Gastrocnemius medialis (tissue), 4 donors: ENCODE data around the gene TRAPPC2L. TPM values are rescaled to one million over a fixed set of nuclear protein-coding genes. Genes with fewer than 3 reads are reported as not detected.

Source experiments
- ATAC-seq, 2 donors: fragments of 150-250 bp; one replicate each; pipeline ENCODE4 v1.9.1; 2016
- DNase-seq, 2 donors: peaks; one replicate each; pipeline ENCODE4 v3.0.0-alpha.2; 2019
- H3K27ac ChIP-seq, 4 donors: fragments of 200-600 bp; sonication (generic); 1 replicate in 1 of 4; 2 replicates in 3 of 4; pipeline ENCODE4 v1.5.1; 2016 to 2018; ENCODE audit warnings: mild to moderate bottlenecking in 2 of 4, moderate library complexity in 1 of 4
- H3K27me3 ChIP-seq, 3 donors: fragments of 200-600 bp; sonication (generic) in 2 of 3; 1 replicate in 1 of 3; 2 replicates in 2 of 3; pipeline versions ENCODE4 v1.5.1 to v1.6.0; 2016 to 2019; ENCODE audit warnings: mild to moderate bottlenecking in 1 of 3, moderate library complexity in 1 of 3
- H3K36me3 ChIP-seq, 2 donors: fragments of 200-600 bp; sonication (generic) in 1 of 2; one replicate each; pipeline ENCODE4 v1.5.1; 2017 to 2018
- H3K4me1 ChIP-seq, 2 donors: fragments of 200-600 bp; sonication (generic) in 1 of 2; one replicate each; pipeline ENCODE4 v1.5.1; 2016 to 2017; ENCODE audit warnings: mild to moderate bottlenecking in 2 of 2
- H3K4me3 ChIP-seq, 4 donors: fragments of 200-600 bp; sonication (generic) in 3 of 4; 1 replicate in 1 of 4; 2 replicates in 3 of 4; pipeline ENCODE4 v1.5.1; 2016 to 2019; ENCODE audit warnings: mild to moderate bottlenecking in 2 of 4
- H3K9me3 ChIP-seq, 3 donors: fragments of 200-600 bp; sonication (generic) in 2 of 3; 1 replicate in 1 of 3; 2 replicates in 2 of 3; pipeline ENCODE4 v1.5.1; 2016 to 2019
- POLR2A ChIP-seq, 2 donors: fragments of 450-650 bp; IDR thresholded peaks; one replicate each; pipeline ENCODE4 v1.6.1; 2017; ENCODE audit warnings: antibody characterized with exemption in 2 of 2, mild to moderate bottlenecking in 2 of 2, moderate library complexity in 2 of 2
- in situ Hi-C, 4 donors: fragments of 200-750 bp; cut with MboI; loops; one replicate each; pipeline versions ENCODE4 v1.15.0 to v1.8.0; 2017; ENCODE audit warnings: low sequenced_read_pairs in 4 of 4
- intact Hi-C: fragments of 100-400 bp; cut with DNase I; formaldehyde crosslinking; loops from one replicate; pipeline ENCODE4 v1.15.1; 2023; ENCODE audit warnings: low total_unique reads
- total RNA-seq, 4 donors: library from RNA; depleted of rRNA; stranded (reverse); fragments of >200 nt; gene quantifications; one replicate each; pipeline versions ENCODE4 v1.1.0 to v1.2.3, GENCODE V29; 2016
- TF ChIP-seq, protein P1 (sequence below), 5 experiments: fragments of 450-650 bp in 3 of 5; fragments of 200-600 bp in 2 of 5; sonication (generic) in 2 of 5; IDR thresholded peaks in 4 of 5; conservative IDR thresholded peaks in 1 of 5; 1 replicate in 4 of 5; 2 replicates in 1 of 5; pipeline ENCODE4 v1.5.1; 2016 to 2019; ENCODE audit warnings: antibody characterized with exemption in 5 of 5, mild to moderate bottlenecking in 3 of 5, moderate library complexity in 3 of 5

Gene TRAPPC2L
- total RNA-seq, 4 donors from 2014 or later = 17.8 to 27.9 (median 20.5) TPM

DNA sequence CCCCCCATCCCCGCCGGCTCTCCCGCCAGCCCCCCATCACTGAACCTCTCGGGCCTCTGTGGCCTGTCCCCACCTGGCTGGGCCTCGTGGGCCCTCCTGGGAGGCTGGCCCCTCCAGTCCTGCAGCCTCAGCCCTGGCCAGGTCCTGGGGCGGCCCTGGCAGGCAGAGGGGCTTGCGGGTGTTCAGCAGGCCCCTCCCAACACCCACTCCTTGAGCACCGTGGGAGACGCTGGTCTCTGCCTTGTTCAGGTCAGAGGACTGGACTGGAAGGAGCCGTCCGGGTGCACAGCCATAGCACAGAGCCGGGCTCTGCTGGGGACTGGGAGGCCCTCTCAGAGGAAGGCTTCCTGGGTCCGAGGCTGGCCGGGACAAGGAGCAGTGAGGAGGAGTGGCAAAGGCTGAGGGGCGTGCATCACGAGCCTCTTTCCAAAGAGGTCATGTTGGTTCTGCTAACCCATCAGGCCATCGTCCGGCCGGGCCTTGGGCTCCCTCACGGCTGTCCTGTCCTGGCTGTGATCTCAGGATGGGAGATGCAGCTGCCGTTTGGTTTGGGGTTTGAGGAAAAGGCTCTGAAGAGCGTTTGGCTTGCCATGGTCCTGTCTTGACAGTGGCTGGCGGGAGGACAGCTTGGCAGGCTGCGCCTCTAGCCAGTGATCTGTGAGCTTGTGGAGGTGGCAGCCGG is 15.9 kb downstream of the TRAPPC2L start:
- in situ Hi-C loops = loop anchor here in 1 of 4 donors (25.0 kb wide), 1 partner anchor 340 kb away; the partner anchor contains the start of genes SLC22A31 and ZNF778
- DNase-seq (no peak), ATAC-seq (no peak)
- H3K9me3 ChIP-seq = no peaks in the 10 kb centered on the region
- peaks cover 0 to 5% of the 10 kb centered on the region in 2 donors for H3K36me3 ChIP-seq
- TF ChIP-seq POLR2A (IDR thresholded peaks at IDR 0.05) = no peak
- TF ChIP-seq, protein P1, sequence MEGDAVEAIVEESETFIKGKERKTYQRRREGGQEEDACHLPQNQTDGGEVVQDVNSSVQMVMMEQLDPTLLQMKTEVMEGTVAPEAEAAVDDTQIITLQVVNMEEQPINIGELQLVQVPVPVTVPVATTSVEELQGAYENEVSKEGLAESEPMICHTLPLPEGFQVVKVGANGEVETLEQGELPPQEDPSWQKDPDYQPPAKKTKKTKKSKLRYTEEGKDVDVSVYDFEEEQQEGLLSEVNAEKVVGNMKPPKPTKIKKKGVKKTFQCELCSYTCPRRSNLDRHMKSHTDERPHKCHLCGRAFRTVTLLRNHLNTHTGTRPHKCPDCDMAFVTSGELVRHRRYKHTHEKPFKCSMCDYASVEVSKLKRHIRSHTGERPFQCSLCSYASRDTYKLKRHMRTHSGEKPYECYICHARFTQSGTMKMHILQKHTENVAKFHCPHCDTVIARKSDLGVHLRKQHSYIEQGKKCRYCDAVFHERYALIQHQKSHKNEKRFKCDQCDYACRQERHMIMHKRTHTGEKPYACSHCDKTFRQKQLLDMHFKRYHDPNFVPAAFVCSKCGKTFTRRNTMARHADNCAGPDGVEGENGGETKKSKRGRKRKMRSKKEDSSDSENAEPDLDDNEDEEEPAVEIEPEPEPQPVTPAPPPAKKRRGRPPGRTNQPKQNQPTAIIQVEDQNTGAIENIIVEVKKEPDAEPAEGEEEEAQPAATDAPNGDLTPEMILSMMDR (IDR thresholded peaks at IDR 0.05 in 4 of 5, conservative IDR thresholded peaks at IDR 0.05 in 1 of 5) = no peak
- no peaks in the 10 kb centered on the region for H3K4me1 ChIP-seq
- H3K27me3 ChIP-seq = no peaks in the 10 kb centered on the region
- H3K4me3 ChIP-seq = no peak overlapping the region
- intact Hi-C loops = no loop called here
- H3K27ac ChIP-seq = no peak overlapping the region

- Histone ChIP-seq H3K27ac (no peak overlapping the region), H3K27me3 (no peaks in the 10 kb centered on the region), H3K4me1 (no peaks in the 10 kb centered on the region), H3K36me3 (peaks cover 0 to 19% of the 10 kb centered on the region in 2 donors), H3K9me3 (no peaks in the 10 kb centered on the region), H3K4me3 (no peak overlapping the region)
- DNase-seq (no peak), ATAC-seq (no peak)
- in situ Hi-C loops = loop anchor here in 1 of 4 donors (25.0 kb wide), 1 partner anchor 337 kb away; the partner anchor contains the start of genes SLC22A31 and ZNF778
- intact Hi-C loops = no loop called here
- TF ChIP-seq POLR2A (IDR thresholded peaks at IDR 0.05) = no peak
- TF ChIP-seq, protein P1 (IDR thresholded peaks at IDR 0.05 in 4 of 5, conservative IDR thresholded peaks at IDR 0.05 in 1 of 5) = no peak
Observed at GRCh38 chr16:88874938-88875599, 18.1 kb downstream of the TRAPPC2L start.

DNA sequence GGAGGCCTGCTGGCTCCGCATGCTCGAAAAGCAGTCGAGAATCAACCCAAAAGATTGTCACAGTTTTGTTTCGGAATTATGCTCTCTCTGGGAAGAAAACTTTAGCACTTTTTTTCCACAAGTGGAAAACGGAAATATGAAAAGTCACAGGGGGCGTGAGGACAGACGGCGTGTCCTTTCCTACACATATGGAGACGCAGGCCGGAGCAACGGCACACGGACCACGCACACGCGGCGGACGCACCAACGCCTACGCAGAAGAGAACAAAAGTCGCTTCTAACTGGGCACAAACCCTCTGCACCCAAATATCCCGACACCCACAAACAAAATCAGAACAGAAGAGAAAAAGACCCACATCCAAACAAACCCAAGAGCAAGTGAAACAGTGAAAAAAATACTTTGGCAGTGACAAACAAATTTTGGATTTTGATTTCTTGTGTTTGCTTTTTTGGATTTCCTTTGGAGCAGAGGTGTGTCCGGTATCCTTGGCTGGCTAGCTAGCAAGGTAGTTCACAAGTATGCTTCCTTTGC is 18.8 kb downstream of the TRAPPC2L start:
- H3K4me1 ChIP-seq = no peaks in the 10 kb centered on the region
- H3K4me3 ChIP-seq = no peak overlapping the region
- TF ChIP-seq, protein P1 (IDR thresholded peaks at IDR 0.05 in 4 of 5, conservative IDR thresholded peaks at IDR 0.05 in 1 of 5) = no peak
- TF ChIP-seq POLR2A (IDR thresholded peaks at IDR 0.05) = no peak
- ATAC-seq (no peak), DNase-seq (no peak)
- intact Hi-C loops (no loop called here), in situ Hi-C loops (no loop called here)
- no peaks in the 10 kb centered on the region for H3K27me3 ChIP-seq
- no peak overlapping the region for H3K27ac ChIP-seq
- H3K36me3 ChIP-seq = peaks cover 0 to 23% of the 10 kb centered on the region in 2 donors
- H3K9me3 ChIP-seq = no peaks in the 10 kb centered on the region

GRCh38 chr16:88876942-88877526 is 20.1 kb downstream of the TRAPPC2L start:
- no peak for ATAC-seq
- no peaks in the 10 kb centered on the region for H3K9me3 ChIP-seq
- peaks cover 0 to 30% of the 10 kb centered on the region in 2 donors for H3K36me3 ChIP-seq
- no peak overlapping the region for H3K4me3 ChIP-seq
- TF ChIP-seq POLR2A (IDR thresholded peaks at IDR 0.05) = no peak
- TF ChIP-seq, protein P1 (IDR thresholded peaks at IDR 0.05 in 4 of 5, conservative IDR thresholded peaks at IDR 0.05 in 1 of 5) = no peak
- intact Hi-C loops (no loop called here), in situ Hi-C loops (no loop called here)
- no peak overlapping the region for H3K27ac ChIP-seq
- DNase-seq = no peak
- H3K27me3 ChIP-seq = no peaks in the 10 kb centered on the region
- peaks cover 0 to under 1% of the 10 kb centered on the region in 2 donors for H3K4me1 ChIP-seq
